Nephron (organoid): ENCODE data around the gene HBQ1.

Experiments used
- H3K27ac Mint-ChIP-seq, 3 experiments: 2 replicates each; pipeline ENCODE4 v1.8.0; 2020; ENCODE audit warnings: mixed read lengths in 3 of 3, mild to moderate bottlenecking in 2 of 3, moderate library complexity in 1 of 3
- H3K27me3 Mint-ChIP-seq: 2 replicates; pipeline ENCODE4 v1.8.0; 2021; ENCODE audit warnings: low read depth, mild to moderate bottlenecking, moderate library complexity, mixed read lengths
- H3K36me3 Mint-ChIP-seq: 2 replicates; pipeline ENCODE4 v1.8.0; 2020; ENCODE audit warnings: low read depth, mixed read lengths
- H3K4me1 Mint-ChIP-seq: 2 replicates; pipeline ENCODE4 v1.8.0; 2020; ENCODE audit warnings: mixed read lengths
- H3K4me3 Mint-ChIP-seq, 3 experiments: 2 replicates each; pipeline ENCODE4 v1.8.0; 2020; ENCODE audit warnings: mild to moderate bottlenecking in 3 of 3, mixed read lengths in 3 of 3, moderate library complexity in 2 of 3
- H3K9me3 Mint-ChIP-seq: 2 replicates; pipeline ENCODE4 v1.8.0; 2020; ENCODE audit warnings: mixed read lengths
- CTCF ChIP-seq, 3 experiments: fragments of 200-600 bp; sonication (generic); IDR thresholded peaks; one replicate each; pipeline ENCODE4 v1.5.0; 2021; ENCODE audit warnings: antibody characterized with exemption in 3 of 3; ENCODE audit not compliant: unreplicated experiment in 3 of 3

Gene HBQ1

GRCh38 chr16:189604-190186 lies 9.4 kb downstream of the HBQ1 start:
- no peaks in the 10 kb centered on the region for H3K4me1 Mint-ChIP-seq
- H3K4me3 Mint-ChIP-seq = no peak overlapping the region
- no peaks in the 10 kb centered on the region for H3K9me3 Mint-ChIP-seq
- H3K27ac Mint-ChIP-seq = no peak overlapping the region
- no peak for TF ChIP-seq CTCF (IDR thresholded peaks at IDR 0.05; ENCODE audit: unreplicated experiment in 3 of 3)
- H3K27me3 Mint-ChIP-seq = no peaks in the 10 kb centered on the region
- H3K36me3 Mint-ChIP-seq = peaks cover 67% of the 10 kb centered on the region

- Mint-ChIP-seq H3K9me3 (no peaks in the 10 kb centered on the region), H3K27me3 (no peaks in the 10 kb centered on the region), H3K4me3 (no peak overlapping the region), H3K36me3 (peaks cover 74% of the 10 kb centered on the region), H3K4me1 (no peaks in the 10 kb centered on the region), H3K27ac (no peak overlapping the region)
- TF ChIP-seq CTCF (IDR thresholded peaks at IDR 0.05; ENCODE audit: unreplicated experiment in 3 of 3) = no peak
Observed at GRCh38 chr16:191831-192230, 11.6 kb downstream of the HBQ1 start.

GRCh38 chr16:192686-193085 lies 12.4 kb downstream of the HBQ1 start:
- no peak for TF ChIP-seq CTCF (IDR thresholded peaks at IDR 0.05; ENCODE audit: unreplicated experiment in 3 of 3)
- H3K4me3 Mint-ChIP-seq = no peak overlapping the region

GRCh38 chr16:193441-193840 lies 13.2 kb downstream of the HBQ1 start:
- peaks cover 77% of the 10 kb centered on the region for H3K36me3 Mint-ChIP-seq
- H3K9me3 Mint-ChIP-seq = no peaks in the 10 kb centered on the region
- no peak overlapping the region for H3K27ac Mint-ChIP-seq
- H3K27me3 Mint-ChIP-seq = no peaks in the 10 kb centered on the region
- H3K4me1 Mint-ChIP-seq = no peaks in the 10 kb centered on the region
- TF ChIP-seq CTCF (IDR thresholded peaks at IDR 0.05; ENCODE audit: unreplicated experiment in 3 of 3) = no peak
- H3K4me3 Mint-ChIP-seq = no peak overlapping the region

More at GRCh38 chr16:192686-193085, 12.4 kb downstream of the HBQ1 start:
- Mint-ChIP-seq H3K36me3 (peaks cover 72% of the 10 kb centered on the region), H3K9me3 (no peaks in the 10 kb centered on the region), H3K4me1 (no peaks in the 10 kb centered on the region), H3K27me3 (no peaks in the 10 kb centered on the region), H3K27ac (no peak overlapping the region)

GRCh38 chr16:194516-194915 lies 14.3 kb downstream of the HBQ1 start:
- Mint-ChIP-seq H3K27ac (no peak overlapping the region), H3K36me3 (peaks cover 75% of the 10 kb centered on the region), H3K9me3 (no peaks in the 10 kb centered on the region), H3K27me3 (no peaks in the 10 kb centered on the region), H3K4me1 (no peaks in the 10 kb centered on the region), H3K4me3 (no peak overlapping the region)
- TF ChIP-seq CTCF (IDR thresholded peaks at IDR 0.05; ENCODE audit: unreplicated experiment in 3 of 3) = no peak

- H3K4me1 Mint-ChIP-seq = no peaks in the 10 kb centered on the region
- peak overlapping the region in 1 of 3 experiments; percentile 28 for H3K27ac Mint-ChIP-seq
- peaks cover 68% of the 10 kb centered on the region for H3K36me3 Mint-ChIP-seq
- no peaks in the 10 kb centered on the region for H3K27me3 Mint-ChIP-seq
- no peaks in the 10 kb centered on the region for H3K9me3 Mint-ChIP-seq
- no peak for TF ChIP-seq CTCF (IDR thresholded peaks at IDR 0.05; ENCODE audit: unreplicated experiment in 3 of 3)
- no peak overlapping the region for H3K4me3 Mint-ChIP-seq
Observed at GRCh38 chr16:200388-200787, 20.1 kb downstream of the HBQ1 start.
